Thyroid gland (tissue), 4 donors: ENCODE results near the gene ZNF473.

Experiments
- CTCF ChIP-seq, 6 experiments: fragments of 200-600 bp in 3 of 6; fragments of 450-650 bp in 3 of 6; sonication (generic) in 3 of 6; IDR thresholded peaks; one replicate each; pipeline ENCODE4 v1.5.1; 2016 to 2019; ENCODE audit warnings: antibody characterized with exemption in 6 of 6, mild to moderate bottlenecking in 2 of 6, inconsistent platforms in 1 of 6, moderate library complexity in 1 of 6
- POLR2A ChIP-seq, 2 donors: fragments of 450-650 bp; IDR thresholded peaks; one replicate each; pipeline ENCODE4 v1.6.1; 2017; ENCODE audit warnings: antibody characterized with exemption in 2 of 2, mild to moderate bottlenecking in 2 of 2, moderate library complexity in 1 of 2

- TF ChIP-seq CTCF (IDR thresholded peaks at IDR 0.05) (no peak), POLR2A (IDR thresholded peaks at IDR 0.05) (no peak)
These were observed 26.3 kb upstream of the ZNF473 start for GRCh38 chr19:49999371-50000010.
